Measurements from ENCODE around the gene RAB18. TPM values are rescaled to one million over a fixed set of nuclear protein-coding genes. Genes with fewer than 3 reads are reported as not detected.

Gene RAB18
- total RNA-seq, 1 experiment from 2014 or later, result 89.4 TPM

DNA sequence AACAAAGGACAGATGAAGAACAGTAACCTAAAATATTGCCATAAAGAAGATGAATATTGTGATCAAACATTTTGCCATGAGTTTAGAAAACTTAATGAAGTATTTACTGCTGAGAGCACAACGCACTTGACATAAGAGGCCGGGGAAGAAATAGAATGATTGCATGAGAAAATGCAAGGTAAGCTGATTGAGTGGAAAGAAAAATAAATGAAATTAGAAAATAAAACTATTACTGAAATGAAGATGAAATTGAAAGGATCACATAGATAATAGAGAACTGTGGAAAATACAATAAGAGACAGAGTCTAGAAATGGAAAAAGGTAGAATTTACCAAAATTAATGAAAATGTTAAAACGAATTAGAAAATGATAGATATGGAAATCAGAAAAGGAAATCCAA, 10.1 kb downstream of the RAB18 start:
- H3K23me2 ChIP-seq (ENCODE audit: insufficient read length, low read depth, low read length, poor library complexity, severe bottlenecking), result no peaks in the 10 kb centered on the region
- H3K27ac ChIP-seq (ENCODE audit: insufficient read length, low read depth, low read length), result no peak overlapping the region
- peaks cover 7% of the 10 kb centered on the region for H3K79me1 ChIP-seq (ENCODE audit: insufficient read depth, low read depth, low read length, poor library complexity, severe bottlenecking)
- no peak overlapping the region for H3K4ac ChIP-seq (ENCODE audit: low read depth, low read length)
- H4K8ac ChIP-seq (replicated peaks; ENCODE audit: insufficient read length, low read depth, low read length), result no peak overlapping the region
- Mint-ChIP-seq H3K9me3 (no peaks in the 10 kb centered on the region), H3K4me1 (no peaks in the 10 kb centered on the region; a peak in 1 of 4 replicates), H3K36me3 (ENCODE audit: insufficient read depth in 1 of 3, low read depth in 3 of 3) (peaks cover 8 to 41% (median 39%) of the 10 kb centered on the region in 3 experiments; a peak in 6 of 7 replicates), H3K27me3 (ENCODE audit: low read depth) (no peaks in the 10 kb centered on the region), H3K27ac (no peak overlapping the region), H3K4me3 (no peak overlapping the region)
- no peak overlapping the region for H2BK5ac ChIP-seq (ENCODE audit: insufficient read length, low read length)
- H3K56ac ChIP-seq (ENCODE audit: insufficient read length, low read depth, low read length), result no peak overlapping the region
- H3K79me2 ChIP-seq (ENCODE audit: insufficient read depth, low read length), result no peaks in the 10 kb centered on the region; the same call in 1 of the 2 replicates
- no peaks in the 10 kb centered on the region for H3K27me3 ChIP-seq (ENCODE audit: insufficient read depth, low read length)
- no peak overlapping the region for H3K23ac ChIP-seq (ENCODE audit: insufficient read length, low read depth, low read length)
- H3K4me1 ChIP-seq (ENCODE audit: insufficient read depth, low read length), result no peaks in the 10 kb centered on the region
- H4K91ac ChIP-seq (ENCODE audit: insufficient read length, low read depth, low read length), result no peak overlapping the region
- no peak overlapping the region for H3T11ph ChIP-seq (ENCODE audit: low read length)
- H2BK15ac ChIP-seq (ENCODE audit: low read depth, low read length), result no peak overlapping the region
- DNase-seq, result no peak
- no peak overlapping the region for H3K18ac ChIP-seq (ENCODE audit: insufficient read length, low read depth, low read length)
- H4K5ac ChIP-seq (ENCODE audit: insufficient read length, low read depth, low read length), result no peak overlapping the region
- no peak overlapping the region for H2AFZ ChIP-seq (ENCODE audit: low read length)
- no peak overlapping the region for H2BK12ac ChIP-seq (ENCODE audit: insufficient read length, low read depth, low read length)
- H2BK120ac ChIP-seq (ENCODE audit: low read depth, low read length, poor library complexity, severe bottlenecking), result no peak overlapping the region
- 100% methylated on average over 1 of the region's 3 CpGs for WGBS (ENCODE audit: extremely low coverage, insufficient read length, low lambda C conversion rate)
- H3K14ac ChIP-seq (ENCODE audit: insufficient read depth, low read length), result no peak overlapping the region
- no peaks in the 10 kb centered on the region for H3K9me3 ChIP-seq (ENCODE audit: control insufficient read depth, low read depth, low read length)
- H2BK20ac ChIP-seq (ENCODE audit: low read depth, low read length, poor library complexity, severe bottlenecking), result no peak overlapping the region
- H4K20me1 ChIP-seq (ENCODE audit: control insufficient read depth, insufficient read depth, insufficient read length), result no peaks in the 10 kb centered on the region
- no peak overlapping the region for H3K4me2 ChIP-seq (ENCODE audit: insufficient read depth, insufficient read length, low read length)
- H2AK5ac ChIP-seq (ENCODE audit: insufficient read length, low read length), result no peak overlapping the region
- H3K9ac ChIP-seq (ENCODE audit: extremely low read depth, insufficient read length, low read length), result no peak overlapping the region
- no peak for TF ChIP-seq CTCF (conservative IDR thresholded peaks at IDR 0.05)
